Keratinocyte (primary cell): ENCODE data around the gene NCOR1. TPM values are rescaled to one million over a fixed set of nuclear protein-coding genes. Genes with fewer than 3 reads are reported as not detected.

Experiments used
- DNase-seq: peaks from one replicate; pipeline ENCODE4 v3.0.0-alpha.2; 2011; ENCODE audit warnings: low read depth, missing footprints, low spot score
- FAIRE-seq: peaks from 2 replicates; lab custom pipeline; 2011; peaks lifted over from hg19 to GRCh38; lab: Jason Lieb, UNC
- H2AFZ ChIP-seq: 2 replicates; pipeline ENCODE4 v1.6.0; 2012; ENCODE audit warnings: low read length, control low read depth, inconsistent platforms; ENCODE audit not compliant: control insufficient read depth
- H3K27ac ChIP-seq: 2 replicates; pipeline ENCODE4 v1.5.1; 2011; ENCODE audit warnings: low read length; ENCODE audit not compliant: control insufficient read depth, insufficient read depth
- H3K27me3 ChIP-seq: 3 replicates; pipeline ENCODE4 v1.6.0; 2011; ENCODE audit warnings: low read length; ENCODE audit not compliant: control insufficient read depth, insufficient read depth; ENCODE audit errors: extremely low read depth
- H3K36me3 ChIP-seq, 2 experiments: 2 replicates in 1 of 2; 3 replicates in 1 of 2; pipeline ENCODE4 v1.5.1; 2011; ENCODE audit warnings: low read length in 2 of 2, mild to moderate bottlenecking in 1 of 2; ENCODE audit not compliant: control insufficient read depth in 2 of 2, insufficient read depth in 2 of 2; ENCODE audit errors: extremely low read depth in 1 of 2
- H3K4me1 ChIP-seq: 3 replicates; pipeline ENCODE4 v1.5.1; 2011; ENCODE audit warnings: low read length; ENCODE audit not compliant: control insufficient read depth, insufficient read depth; ENCODE audit errors: extremely low read depth
- H3K4me2 ChIP-seq: 3 replicates; pipeline ENCODE4 v1.6.0; 2011; ENCODE audit warnings: low read depth, low read length; ENCODE audit not compliant: control insufficient read depth, insufficient read depth; ENCODE audit errors: extremely low read depth
- H3K4me3 ChIP-seq, 3 experiments: fragments of 200-600 bp in 1 of 3; sonication (generic) in 1 of 3; 2 replicates in 2 of 3; 3 replicates in 1 of 3; pipeline ENCODE4 v1.5.1; 2011 to 2016; ENCODE audit warnings: low read length in 3 of 3, mild to moderate bottlenecking in 3 of 3, control low read depth in 2 of 3, inconsistent platforms in 1 of 3, low read depth in 1 of 3, mixed read lengths in 1 of 3, mixed run types in 1 of 3, moderate library complexity in 1 of 3; ENCODE audit not compliant: control insufficient read depth in 2 of 3, insufficient read depth in 2 of 3; ENCODE audit errors: extremely low read depth in 1 of 3
- H3K79me2 ChIP-seq: 2 replicates; pipeline ENCODE4 v1.6.0; 2012; ENCODE audit warnings: low read length; ENCODE audit not compliant: control insufficient read depth, insufficient read depth
- H3K9ac ChIP-seq: 3 replicates; pipeline ENCODE4 v1.6.0; 2011; ENCODE audit warnings: low read length; ENCODE audit not compliant: control insufficient read depth, insufficient read depth; ENCODE audit errors: extremely low read depth
- H3K9me1 ChIP-seq: 3 replicates; pipeline ENCODE4 v1.6.0; 2011; ENCODE audit warnings: low read length; ENCODE audit not compliant: control insufficient read depth, insufficient read depth; ENCODE audit errors: extremely low read depth
- H3K9me3 ChIP-seq: 2 replicates; pipeline ENCODE4 v1.5.1; 2012; ENCODE audit warnings: low read depth, low read length; ENCODE audit not compliant: control insufficient read depth
- H4K20me1 ChIP-seq: 3 replicates; pipeline ENCODE4 v1.6.0; 2011; ENCODE audit warnings: low read length; ENCODE audit not compliant: control insufficient read depth, insufficient read depth; ENCODE audit errors: extremely low read depth
- CTCF ChIP-seq, 3 experiments: IDR thresholded peaks in 1 of 3; conservative IDR thresholded peaks in 1 of 3; optimal IDR thresholded peaks in 1 of 3; 2 replicates in 2 of 3; 3 replicates in 1 of 3; pipeline versions ENCODE3 to v1.5.1; 2011; ENCODE audit warnings: low read length in 3 of 3, mild to moderate bottlenecking in 3 of 3, moderate library complexity in 2 of 3, control low read depth in 1 of 3, inconsistent platforms in 1 of 3; ENCODE audit not compliant: insufficient read depth in 2 of 3; ENCODE audit errors: extremely low read depth in 1 of 3
- EZH2 ChIP-seq: IDR thresholded peaks from one replicate; pipeline ENCODE4 v1.6.1; 2012; ENCODE audit warnings: inconsistent platforms, mild to moderate bottlenecking, low read length, moderate library complexity
- dilution Hi-C: fragments of 300-500 bp; cut with MboI; formaldehyde crosslinking; loops from one replicate; pipeline ENCODE4 v1.7.0; 2020; ENCODE audit warnings: low sequenced_read_pairs; ENCODE audit not compliant: extremely low pct_ligation_motif_present
- polyA plus RNA-seq, 5 experiments: library from polyadenylated mRNA; depleted of rRNA in 3 of 5; stranded (reverse) in 3 of 5; stranded (forward) in 1 of 5; unstranded in 1 of 5; fragments of >200 nt; gene quantifications; 1 replicate in 1 of 5; 2 replicates in 3 of 5; 3 replicates in 1 of 5; pipeline versions ENCODE4 v1.2.1 to v1.2.3, GENCODE V29; 2011 to 2012; ENCODE audit warnings: missing spikeins in 2 of 5, low read depth in 1 of 5, low replicate concordance in 1 of 5

The NCOR1 gene
- polyA plus RNA-seq, 1 donor (not counting 4 experiments of a cell fraction or from before 2014, with no cell fraction given) = 59.8 TPM

- Histone ChIP-seq H3K4me1 (peaks cover 3% of the 10 kb centered on the region), H3K4me3 (no peak overlapping the region), H3K79me2 (no peaks in the 10 kb centered on the region), H3K9me1 (no peaks in the 10 kb centered on the region), H3K36me3 (peaks cover 1 to 3% of the 10 kb centered on the region in 2 experiments), H3K9me3 (no peaks in the 10 kb centered on the region), H3K27me3 (no peaks in the 10 kb centered on the region), H3K27ac (no peak overlapping the region), H3K4me2 (no peak overlapping the region), H2AFZ (no peak overlapping the region), H3K9ac (no peak overlapping the region), H4K20me1 (no peaks in the 10 kb centered on the region)
- no peak for DNase-seq
- no peak for FAIRE-seq
- dilution Hi-C loops = no loop called here
- TF ChIP-seq EZH2 (no peak), CTCF (optimal IDR thresholded peaks at IDR 0.05 in 1 of 3, IDR thresholded peaks at IDR 0.05 in 1 of 3, conservative IDR thresholded peaks at IDR 0.05 in 1 of 3; ENCODE audit: extremely low read depth in 1 of 3, insufficient read depth in 2 of 3, low read length in 3 of 3) (no peak)
Observed at GRCh38 chr17:16254773-16255400, 39.6 kb upstream of the NCOR1 start.

DNA sequence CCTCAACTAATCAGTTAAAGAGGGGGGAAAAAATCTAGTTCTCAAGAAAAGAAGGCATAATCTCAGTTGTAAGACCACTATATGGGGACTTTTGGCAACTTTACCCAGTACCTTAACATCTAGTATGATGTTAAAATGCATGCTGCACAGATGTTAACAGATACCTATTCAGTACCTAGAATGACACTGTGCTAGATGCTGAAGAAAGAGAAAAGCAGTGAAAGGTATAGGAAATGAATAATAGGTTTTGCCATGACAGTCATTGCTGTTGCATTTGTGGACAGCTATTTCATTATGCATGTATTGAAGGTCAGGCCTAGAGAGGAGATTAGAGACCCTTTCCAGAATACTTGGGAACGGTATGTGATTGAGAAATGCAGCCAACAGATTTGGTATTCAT, 36.2 kb upstream of the NCOR1 start:
- Histone ChIP-seq H3K27me3 (no peaks in the 10 kb centered on the region), H2AFZ (no peak overlapping the region), H3K9me1 (no peaks in the 10 kb centered on the region), H3K79me2 (no peaks in the 10 kb centered on the region), H3K4me2 (no peak overlapping the region), H3K4me1 (peaks cover 3% of the 10 kb centered on the region), H4K20me1 (no peaks in the 10 kb centered on the region), H3K27ac (no peak overlapping the region), H3K9ac (no peak overlapping the region), H3K36me3 (peaks cover 3 to 4% of the 10 kb centered on the region in 2 experiments), H3K4me3 (no peak overlapping the region), H3K9me3 (no peaks in the 10 kb centered on the region)
- FAIRE-seq = no peak
- dilution Hi-C loops = no loop called here
- TF ChIP-seq EZH2 = no peak
- no peak for TF ChIP-seq CTCF (optimal IDR thresholded peaks at IDR 0.05 in 1 of 3, IDR thresholded peaks at IDR 0.05 in 1 of 3, conservative IDR thresholded peaks at IDR 0.05 in 1 of 3; ENCODE audit: extremely low read depth in 1 of 3, insufficient read depth in 2 of 3, low read length in 3 of 3)
- DNase-seq = no peak
